HEK293 (cell line): ENCODE results near the gene BFSP2.
"Not testable (repeated sequence)": the region's sequence is repeated elsewhere in the genome, so short reads cannot be mapped to it uniquely, and the experiment has no call there.

Experiments used
- CTCF ChIA-PET: fragments of 350-600 bp; formaldehyde crosslinking; extraction: SDS; loops from one replicate; lab custom pipeline; 2021; ENCODE audit warnings: antibody characterized with exemption; lab: Yijun Ruan, JAX
- POLR2A ChIA-PET: fragments of 300-600 bp; formaldehyde crosslinking; extraction: SDS; loops from one replicate; lab custom pipeline; 2020; ENCODE audit warnings: antibody characterized with exemption, inconsistent platforms; lab: Yijun Ruan, JAX
- H3K27ac ChIP-seq: fragments of 200-500 bp; sonication (Bioruptor generic); 2 replicates; pipeline ENCODE4 v1.5.1; 2014; ENCODE audit warnings: low read depth, low read length, control low read depth, inconsistent platforms; ENCODE audit errors: extremely low read depth
- H3K36me3 ChIP-seq, 2 experiments: fragments of 200-500 bp in 1 of 2; sonication (Bioruptor generic) in 1 of 2; 1 replicate in 1 of 2; 2 replicates in 1 of 2; pipeline ENCODE4 v1.5.1; 2014 to 2017; ENCODE audit warnings: inconsistent platforms in 2 of 2, low read length in 2 of 2; ENCODE audit not compliant: control insufficient read depth in 2 of 2, insufficient read depth in 1 of 2
- H3K4me1 ChIP-seq: fragments of 200-500 bp; sonication (Bioruptor generic); 2 replicates; pipeline ENCODE4 v1.5.1; 2014; ENCODE audit warnings: mild to moderate bottlenecking, low read length, inconsistent platforms; ENCODE audit not compliant: control insufficient read depth, insufficient read depth
- H3K4me3 ChIP-seq: 2 replicates; pipeline ENCODE4 v1.5.1; 2011; ENCODE audit warnings: low read depth, mild to moderate bottlenecking, control low read depth, low read length, moderate library complexity
- H3K9me3 ChIP-seq: fragments of 200-500 bp; sonication (Bioruptor generic); 2 replicates; pipeline ENCODE4 v1.5.1; 2014; ENCODE audit warnings: low read depth, low read length, inconsistent platforms; ENCODE audit not compliant: control insufficient read depth, insufficient read depth
- SETDB1 ChIP-seq: IDR thresholded peaks from one replicate; pipeline ENCODE4 v1.6.1; 2017; ENCODE audit warnings: mild to moderate bottlenecking, low read length, moderate library complexity, mixed read lengths; ENCODE audit not compliant: insufficient read length
- TRIM28 ChIP-seq: IDR thresholded peaks from 2 replicates; pipeline ENCODE4 v1.6.1; 2011; ENCODE audit warnings: low read length, control low read depth, borderline replicate concordance
- ZBTB17 ChIP-seq: fragments of 450-650 bp; formaldehyde crosslinking; IDR thresholded peaks from 2 replicates; pipeline ENCODE4 v1.5.1; 2016; ENCODE audit warnings: missing biosample characterization, missing genetic modification characterization
- ZBTB48 ChIP-seq: fragments of 450-650 bp; formaldehyde crosslinking; IDR thresholded peaks from 2 replicates; pipeline ENCODE4 v1.5.1; 2016; ENCODE audit warnings: missing biosample characterization, missing genetic modification characterization
- ZNF10 ChIP-seq: fragments of 450-650 bp; formaldehyde crosslinking; IDR thresholded peaks from 2 replicates; pipeline ENCODE4 v1.5.1; 2017; ENCODE audit warnings: missing biosample characterization, missing genetic modification characterization
- ZNF112 ChIP-seq: fragments of 450-650 bp; formaldehyde crosslinking; IDR thresholded peaks from 2 replicates; pipeline ENCODE4 v1.5.0; 2017; ENCODE audit warnings: missing biosample characterization, missing genetic modification characterization
- ZNF146 ChIP-seq: fragments of 450-650 bp; formaldehyde crosslinking; IDR thresholded peaks from 2 replicates; pipeline ENCODE4 v1.5.1; 2016; ENCODE audit warnings: missing biosample characterization, missing genetic modification characterization
- ZNF169 ChIP-seq: fragments of 450-650 bp; formaldehyde crosslinking; IDR thresholded peaks from 2 replicates; pipeline ENCODE4 v1.5.1; 2016; ENCODE audit warnings: missing biosample characterization, missing genetic modification characterization
- ZNF221 ChIP-seq: fragments of 450-650 bp; formaldehyde crosslinking; IDR thresholded peaks from 2 replicates; pipeline ENCODE4 v1.5.1; 2017; ENCODE audit warnings: missing biosample characterization, missing genetic modification characterization, borderline replicate concordance
- ZNF366 ChIP-seq: fragments of 450-650 bp; formaldehyde crosslinking; conservative IDR thresholded peaks from 2 replicates; pipeline ENCODE4 v1.5.1; 2016; ENCODE audit warnings: missing biosample characterization, missing genetic modification characterization
- ZNF514 ChIP-seq: fragments of 450-650 bp; formaldehyde crosslinking; IDR thresholded peaks from 2 replicates; pipeline ENCODE4 v1.5.1; 2016; ENCODE audit warnings: missing biosample characterization, missing genetic modification characterization
- ZNF76 ChIP-seq: fragments of 450-650 bp; formaldehyde crosslinking; IDR thresholded peaks from 2 replicates; pipeline ENCODE4; 2016; ENCODE audit warnings: low read depth, missing biosample characterization, missing genetic modification characterization, borderline replicate concordance
- ZNF777 ChIP-seq: fragments of 450-650 bp; formaldehyde crosslinking; IDR thresholded peaks from 2 replicates; pipeline ENCODE4 v1.5.1; 2017; ENCODE audit warnings: missing biosample characterization, missing genetic modification characterization, borderline replicate concordance
- TF ChIP-seq, protein P1 (sequence below): fragments of 450-650 bp; formaldehyde crosslinking; conservative IDR thresholded peaks from 2 replicates; pipeline ENCODE4 v1.5.1; 2016; ENCODE audit warnings: low read depth, missing biosample characterization, missing genetic modification characterization
- TF ChIP-seq, protein P2 (sequence below): fragments of 450-650 bp; formaldehyde crosslinking; IDR thresholded peaks from 2 replicates; pipeline ENCODE4 v1.5.1; 2017; ENCODE audit warnings: missing biosample characterization, missing genetic modification characterization
- TF ChIP-seq, protein P3 (sequence below): fragments of 450-650 bp; formaldehyde crosslinking; IDR thresholded peaks from 2 replicates; pipeline ENCODE4 v1.5.1; 2016; ENCODE audit warnings: missing biosample characterization, missing genetic modification characterization

The BFSP2 gene

DNA sequence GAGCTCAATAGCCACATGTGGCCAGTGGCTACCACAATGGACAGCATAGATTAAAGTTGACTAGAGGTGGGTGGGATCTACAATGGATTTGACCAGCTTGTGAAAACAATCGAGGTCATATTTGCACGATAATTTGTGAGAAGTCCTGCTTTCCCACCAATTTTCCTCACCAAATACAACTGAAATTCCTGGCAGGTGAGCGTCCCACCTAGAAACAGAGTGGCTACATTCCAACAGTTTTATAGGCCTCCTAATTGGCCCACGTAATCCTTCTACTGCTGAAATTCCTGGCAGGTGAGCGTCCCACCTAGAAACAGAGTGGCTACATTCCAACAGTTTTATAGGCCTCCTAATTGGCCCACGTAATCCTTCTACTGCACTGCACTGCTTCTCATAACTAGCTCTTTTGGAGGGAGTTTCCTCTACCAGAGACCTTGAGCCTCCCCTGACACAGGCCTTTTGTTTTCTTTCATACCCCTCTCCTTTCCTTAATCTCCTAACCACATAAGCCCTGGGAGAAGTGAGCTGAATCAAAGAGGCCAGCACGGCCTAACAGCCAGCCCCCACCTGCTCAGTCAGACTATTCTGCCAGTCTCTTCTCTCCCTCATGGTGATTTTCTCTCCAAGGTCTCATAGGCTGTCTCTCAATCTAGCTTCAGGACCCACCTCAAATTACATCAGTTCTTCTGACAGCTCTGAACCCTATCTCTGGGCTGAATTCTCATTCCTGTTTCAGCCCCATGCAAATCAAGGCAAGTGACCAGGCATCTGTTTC, 80.2 kb downstream of the BFSP2 start (continued):
- TF ChIP-seq, protein P1, sequence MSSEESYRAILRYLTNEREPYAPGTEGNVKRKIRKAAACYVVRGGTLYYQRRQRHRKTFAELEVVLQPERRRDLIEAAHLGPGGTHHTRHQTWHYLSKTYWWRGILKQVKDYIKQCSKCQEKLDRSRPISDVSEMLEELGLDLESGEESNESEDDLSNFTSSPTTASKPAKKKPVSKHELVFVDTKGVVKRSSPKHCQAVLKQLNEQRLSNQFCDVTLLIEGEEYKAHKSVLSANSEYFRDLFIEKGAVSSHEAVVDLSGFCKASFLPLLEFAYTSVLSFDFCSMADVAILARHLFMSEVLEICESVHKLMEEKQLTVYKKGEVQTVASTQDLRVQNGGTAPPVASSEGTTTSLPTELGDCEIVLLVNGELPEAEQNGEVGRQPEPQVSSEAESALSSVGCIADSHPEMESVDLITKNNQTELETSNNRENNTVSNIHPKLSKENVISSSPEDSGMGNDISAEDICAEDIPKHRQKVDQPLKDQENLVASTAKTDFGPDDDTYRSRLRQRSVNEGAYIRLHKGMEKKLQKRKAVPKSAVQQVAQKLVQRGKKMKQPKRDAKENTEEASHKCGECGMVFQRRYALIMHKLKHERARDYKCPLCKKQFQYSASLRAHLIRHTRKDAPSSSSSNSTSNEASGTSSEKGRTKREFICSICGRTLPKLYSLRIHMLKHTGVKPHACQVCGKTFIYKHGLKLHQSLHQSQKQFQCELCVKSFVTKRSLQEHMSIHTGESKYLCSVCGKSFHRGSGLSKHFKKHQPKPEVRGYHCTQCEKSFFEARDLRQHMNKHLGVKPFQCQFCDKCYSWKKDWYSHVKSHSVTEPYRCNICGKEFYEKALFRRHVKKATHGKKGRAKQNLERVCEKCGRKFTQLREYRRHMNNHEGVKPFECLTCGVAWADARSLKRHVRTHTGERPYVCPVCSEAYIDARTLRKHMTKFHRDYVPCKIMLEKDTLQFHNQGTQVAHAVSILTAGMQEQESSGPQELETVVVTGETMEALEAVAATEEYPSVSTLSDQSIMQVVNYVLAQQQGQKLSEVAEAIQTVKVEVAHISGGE (tag by site-specific recombination), result no peak
- TF ChIP-seq, protein P2, sequence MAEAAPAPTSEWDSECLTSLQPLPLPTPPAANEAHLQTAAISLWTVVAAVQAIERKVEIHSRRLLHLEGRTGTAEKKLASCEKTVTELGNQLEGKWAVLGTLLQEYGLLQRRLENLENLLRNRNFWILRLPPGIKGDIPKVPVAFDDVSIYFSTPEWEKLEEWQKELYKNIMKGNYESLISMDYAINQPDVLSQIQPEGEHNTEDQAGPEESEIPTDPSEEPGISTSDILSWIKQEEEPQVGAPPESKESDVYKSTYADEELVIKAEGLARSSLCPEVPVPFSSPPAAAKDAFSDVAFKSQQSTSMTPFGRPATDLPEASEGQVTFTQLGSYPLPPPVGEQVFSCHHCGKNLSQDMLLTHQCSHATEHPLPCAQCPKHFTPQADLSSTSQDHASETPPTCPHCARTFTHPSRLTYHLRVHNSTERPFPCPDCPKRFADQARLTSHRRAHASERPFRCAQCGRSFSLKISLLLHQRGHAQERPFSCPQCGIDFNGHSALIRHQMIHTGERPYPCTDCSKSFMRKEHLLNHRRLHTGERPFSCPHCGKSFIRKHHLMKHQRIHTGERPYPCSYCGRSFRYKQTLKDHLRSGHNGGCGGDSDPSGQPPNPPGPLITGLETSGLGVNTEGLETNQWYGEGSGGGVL, result peak; percentile 59
- TF ChIP-seq ZBTB48 (tag by site-specific recombination), result no peak
- TF ChIP-seq ZNF514 (tag by site-specific recombination), result no peak
- TF ChIP-seq ZNF221 (tag by site-specific recombination), result no peak
- no peak for TF ChIP-seq ZNF112 (tag by site-specific recombination)
- peak; percentile 80 for TF ChIP-seq ZNF10 (tag by site-specific recombination)
- TF ChIP-seq ZNF366 (tag by site-specific recombination), result 0 out of 2 replicates have a peak, but pooled peaks have one; percentile 15
- TF ChIP-seq ZNF76 (tag by site-specific recombination), result no peak
- no peak for TF ChIP-seq ZNF777 (tag by site-specific recombination)
- TF ChIP-seq, all 188 proteins: peak for 12

DNA sequence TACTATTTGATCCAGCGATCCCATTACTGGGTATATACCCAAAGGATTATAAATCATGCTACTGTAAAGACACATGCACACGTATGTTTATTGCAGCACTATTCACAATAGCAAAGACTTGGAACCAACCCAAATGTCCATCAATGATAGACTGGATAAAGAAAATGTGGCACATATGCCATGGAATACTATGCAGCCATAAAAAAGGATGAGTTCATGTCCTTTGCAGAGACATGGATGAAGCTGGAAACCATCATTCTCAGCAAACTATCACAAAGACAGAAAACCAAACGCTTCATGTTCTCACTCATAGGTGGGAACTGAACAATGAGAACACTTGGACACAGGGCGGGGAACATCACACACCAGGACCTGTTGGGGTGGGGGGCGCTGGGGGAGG, 82.6 kb downstream of the BFSP2 start:
- CTCF ChIA-PET, POLR2A ChIA-PET, H3K27ac ChIP-seq, H3K36me3 ChIP-seq, H3K4me3 ChIP-seq, H3K4me1 ChIP-seq, H3K9me3 ChIP-seq: not testable (repeated sequence)
- TF ChIP-seq ZNF146 (tag by site-specific recombination), result peak; percentile 62

DNA sequence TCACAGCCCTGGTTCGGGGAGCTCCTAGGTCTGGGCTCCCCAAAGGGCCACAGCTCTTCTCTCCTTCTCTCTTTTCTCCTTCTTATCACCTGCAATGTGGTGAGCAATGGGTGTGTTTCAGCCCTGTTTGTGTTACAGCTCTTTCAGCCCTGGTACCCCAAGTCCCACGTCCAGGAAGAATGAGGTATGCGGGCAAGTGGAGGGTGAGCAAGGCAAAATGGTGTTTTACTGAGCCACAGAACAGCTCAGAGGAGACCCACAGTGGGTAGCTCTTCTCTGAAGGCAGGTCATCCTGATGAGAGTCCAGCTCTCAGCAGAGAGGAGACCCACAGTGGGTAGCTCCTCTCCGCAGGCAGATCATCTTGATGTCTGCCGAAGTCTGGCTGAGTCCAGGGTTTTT, 86.8 kb downstream of the BFSP2 start:
- ChIA-PET CTCF (interaction anchor here (0.6 to 0.8 kb wide), 2 partner anchors 30 to 92 kb away, joined by 4 read pairs; no protein-coding TSS in a partner anchor), POLR2A (no interaction called here)
- Histone ChIP-seq H3K4me1 (0 out of 2 replicates have a peak, but pooled peaks cover 4% of the 10 kb centered on the region), H3K4me3 (no peak overlapping the region), H3K9me3 (no peaks in the 10 kb centered on the region), H3K27ac (no peak overlapping the region), H3K36me3 (no peaks in the 10 kb centered on the region)
- TF ChIP-seq SETDB1, result peak; percentile 80
- TF ChIP-seq ZBTB48 (tag by site-specific recombination), result no peak
- peak; percentile 73; the same call in 1 of the 2 replicates for TF ChIP-seq TRIM28
- TF ChIP-seq ZNF169 (tag by site-specific recombination), result no peak

DNA sequence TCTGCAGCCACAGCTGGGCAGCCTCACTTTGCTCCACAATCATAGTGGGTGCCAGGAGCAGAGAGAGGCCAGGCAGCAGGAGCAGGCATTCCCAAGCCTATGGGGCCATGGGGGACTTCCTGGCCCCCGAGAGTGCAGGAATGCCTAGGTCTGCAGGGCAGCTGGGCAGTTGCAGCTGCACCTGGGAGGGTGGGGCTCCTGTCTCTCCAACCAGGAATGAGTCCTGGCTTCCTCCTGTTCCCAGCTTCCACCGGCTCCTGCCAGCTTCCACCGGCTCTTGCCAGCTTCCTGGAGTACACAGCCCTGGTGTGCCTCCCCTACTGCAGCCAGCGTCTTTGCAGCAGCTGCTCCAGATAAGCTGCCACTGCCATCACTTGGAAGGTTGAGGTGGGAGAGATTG, 87.3 kb downstream of the BFSP2 start:
- 0 out of 2 replicates have a peak, but pooled peaks cover 4% of the 10 kb centered on the region for H3K4me1 ChIP-seq
- POLR2A ChIA-PET, result no interaction called here

More for the DNA sequence above, 87.3 kb downstream of the BFSP2 start:
- Histone ChIP-seq H3K27ac (no peak overlapping the region), H3K9me3 (no peaks in the 10 kb centered on the region), H3K36me3 (no peaks in the 10 kb centered on the region), H3K4me3 (no peak overlapping the region)
- no peak for TF ChIP-seq ZBTB17 (tag by site-specific recombination)
- TF ChIP-seq, protein P3, sequence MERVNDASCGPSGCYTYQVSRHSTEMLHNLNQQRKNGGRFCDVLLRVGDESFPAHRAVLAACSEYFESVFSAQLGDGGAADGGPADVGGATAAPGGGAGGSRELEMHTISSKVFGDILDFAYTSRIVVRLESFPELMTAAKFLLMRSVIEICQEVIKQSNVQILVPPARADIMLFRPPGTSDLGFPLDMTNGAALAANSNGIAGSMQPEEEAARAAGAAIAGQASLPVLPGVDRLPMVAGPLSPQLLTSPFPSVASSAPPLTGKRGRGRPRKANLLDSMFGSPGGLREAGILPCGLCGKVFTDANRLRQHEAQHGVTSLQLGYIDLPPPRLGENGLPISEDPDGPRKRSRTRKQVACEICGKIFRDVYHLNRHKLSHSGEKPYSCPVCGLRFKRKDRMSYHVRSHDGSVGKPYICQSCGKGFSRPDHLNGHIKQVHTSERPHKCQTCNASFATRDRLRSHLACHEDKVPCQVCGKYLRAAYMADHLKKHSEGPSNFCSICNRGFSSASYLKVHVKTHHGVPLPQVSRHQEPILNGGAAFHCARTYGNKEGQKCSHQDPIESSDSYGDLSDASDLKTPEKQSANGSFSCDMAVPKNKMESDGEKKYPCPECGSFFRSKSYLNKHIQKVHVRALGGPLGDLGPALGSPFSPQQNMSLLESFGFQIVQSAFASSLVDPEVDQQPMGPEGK (tag by site-specific recombination), result no peak
- CTCF ChIA-PET, result interaction anchor here (1.0 to 1.8 kb wide), 3 partner anchors 10 to 143 kb away, joined by 4 to 6 read pairs (median 6); no protein-coding TSS in a partner anchor
